Fibroblast of gingiva (primary cell): ENCODE data around the gene TPRG1L.

ENCODE experiments used
- DNase-seq: peaks from one replicate; pipeline ENCODE4 v3.0.0-alpha.2; 2011; ENCODE audit warnings: low read depth

Gene TPRG1L

DNA sequence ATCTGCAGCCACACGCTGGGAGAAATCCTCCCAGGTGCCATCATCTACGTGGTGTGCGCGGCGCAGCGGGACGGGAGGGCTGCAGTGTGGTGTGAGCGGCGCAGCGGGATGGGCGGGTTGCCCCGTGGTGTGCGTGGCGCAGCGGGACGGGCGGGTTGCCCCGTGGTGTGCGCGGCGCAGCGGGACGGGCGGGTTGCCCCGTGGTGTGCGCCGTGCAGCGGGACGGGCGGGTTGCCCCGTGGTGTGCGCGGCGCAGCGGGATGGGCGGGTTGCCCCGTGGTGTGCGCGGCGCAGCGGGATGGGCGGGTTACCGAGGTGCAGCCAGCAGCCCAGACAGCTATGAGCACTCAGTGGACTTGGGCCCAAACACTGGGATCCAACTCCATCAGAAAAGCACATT, 20.4 kb downstream of the TPRG1L start:
- DNase-seq, result no peak

DNA sequence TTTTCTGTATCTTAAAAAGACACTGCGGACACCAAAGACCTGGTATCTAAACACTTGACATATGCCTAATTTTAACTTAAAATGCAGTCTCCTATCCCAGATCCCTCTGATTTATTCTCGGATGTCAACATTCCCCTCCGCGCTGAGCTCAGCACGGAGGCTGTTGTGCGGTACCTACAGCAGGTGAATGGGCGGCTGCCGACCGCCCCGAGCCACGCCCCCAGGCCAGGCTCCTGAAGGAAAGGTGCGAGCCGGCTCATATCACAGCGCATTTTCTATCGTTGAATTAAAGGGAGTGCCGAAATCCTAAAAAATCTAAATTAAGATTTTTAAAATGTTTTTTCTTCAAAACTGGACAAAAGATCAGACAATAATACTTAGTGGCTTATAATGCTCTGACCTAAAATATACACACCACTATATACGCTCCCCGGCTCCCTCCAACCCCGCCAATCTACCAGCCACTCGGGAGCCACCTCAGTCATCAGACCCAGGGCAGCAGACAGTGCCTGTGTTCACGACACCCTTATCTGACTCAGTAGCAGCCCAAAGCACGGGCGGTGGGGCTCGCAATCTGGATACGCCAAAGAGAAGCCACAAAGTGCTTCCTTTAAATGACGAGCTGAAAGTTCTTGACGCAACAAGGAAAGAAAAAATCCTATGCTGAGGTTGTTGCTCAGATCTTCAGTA, 21.0 kb downstream of the TPRG1L start:
- DNase-seq, result no peak

DNA sequence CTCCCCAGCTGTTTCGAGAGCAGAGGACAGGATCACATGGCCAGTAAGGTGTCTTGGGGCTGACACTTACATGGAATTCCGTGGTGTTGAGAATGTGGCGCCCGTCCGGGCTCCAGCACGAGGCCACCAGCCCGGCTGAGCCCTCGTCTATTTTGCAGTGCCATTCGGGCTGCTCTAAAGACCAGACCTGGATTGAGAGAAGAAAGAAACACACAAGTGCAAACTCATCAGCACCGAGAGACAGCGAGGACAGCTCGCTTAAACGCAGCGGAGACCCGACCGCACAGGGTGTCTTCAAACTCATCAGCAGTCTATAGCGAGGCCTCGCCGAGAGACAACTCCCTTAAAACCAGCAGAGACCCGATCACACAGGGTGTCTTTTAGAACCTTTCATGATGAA, 21.8 kb downstream of the TPRG1L start:
- no peak for DNase-seq

DNA sequence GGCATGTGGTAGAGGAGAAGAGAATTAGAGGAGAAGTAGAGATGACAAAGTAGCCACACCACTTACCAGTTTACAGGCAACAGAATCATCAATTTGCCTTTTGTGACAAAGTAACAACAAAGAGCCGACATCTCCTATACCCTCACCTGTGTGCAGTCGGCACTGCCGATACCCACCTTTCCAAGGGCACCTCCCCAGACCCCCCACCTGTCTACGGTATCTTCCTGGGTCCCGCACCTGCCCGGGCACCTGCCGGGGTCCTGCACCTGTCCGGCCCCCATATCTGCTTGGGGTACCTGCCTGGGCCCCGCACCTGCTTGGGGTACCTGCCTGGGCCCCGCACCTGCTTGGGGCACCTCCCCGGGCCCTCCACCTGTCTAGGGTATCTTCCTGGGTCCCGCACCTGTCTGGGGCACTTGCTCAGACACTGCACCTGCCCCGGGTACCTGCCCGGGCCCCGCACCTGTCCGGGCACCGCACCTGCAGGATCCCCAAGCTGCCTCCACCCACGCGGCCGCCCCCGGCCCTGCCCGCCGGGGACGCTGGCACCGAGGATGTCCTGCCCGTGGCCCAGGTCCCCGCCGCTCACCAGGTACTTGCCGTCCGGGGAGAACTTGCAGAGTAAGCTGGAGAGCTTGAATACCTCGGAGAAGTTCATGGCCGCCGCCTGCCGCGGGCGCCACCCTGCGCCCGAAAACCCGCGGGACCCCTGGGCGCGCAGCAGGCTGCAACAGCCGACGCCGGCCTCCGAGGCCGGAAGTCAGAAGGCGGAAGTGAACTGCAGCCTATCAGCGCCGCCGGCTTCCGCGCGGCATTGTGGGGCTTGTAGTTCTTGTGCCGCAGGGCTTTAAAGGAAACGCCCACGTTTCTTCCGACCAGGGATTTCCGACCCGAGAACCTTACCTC, 24.8 kb downstream of the TPRG1L start, which contains the start of gene WRAP73:
TSS of gene WRAP73 (minus strand) at position 762 of the 906 bp plus-strand sequence. CDS start at position 658, 104 bp downstream.
- peak; percentile 85 for DNase-seq

DNA sequence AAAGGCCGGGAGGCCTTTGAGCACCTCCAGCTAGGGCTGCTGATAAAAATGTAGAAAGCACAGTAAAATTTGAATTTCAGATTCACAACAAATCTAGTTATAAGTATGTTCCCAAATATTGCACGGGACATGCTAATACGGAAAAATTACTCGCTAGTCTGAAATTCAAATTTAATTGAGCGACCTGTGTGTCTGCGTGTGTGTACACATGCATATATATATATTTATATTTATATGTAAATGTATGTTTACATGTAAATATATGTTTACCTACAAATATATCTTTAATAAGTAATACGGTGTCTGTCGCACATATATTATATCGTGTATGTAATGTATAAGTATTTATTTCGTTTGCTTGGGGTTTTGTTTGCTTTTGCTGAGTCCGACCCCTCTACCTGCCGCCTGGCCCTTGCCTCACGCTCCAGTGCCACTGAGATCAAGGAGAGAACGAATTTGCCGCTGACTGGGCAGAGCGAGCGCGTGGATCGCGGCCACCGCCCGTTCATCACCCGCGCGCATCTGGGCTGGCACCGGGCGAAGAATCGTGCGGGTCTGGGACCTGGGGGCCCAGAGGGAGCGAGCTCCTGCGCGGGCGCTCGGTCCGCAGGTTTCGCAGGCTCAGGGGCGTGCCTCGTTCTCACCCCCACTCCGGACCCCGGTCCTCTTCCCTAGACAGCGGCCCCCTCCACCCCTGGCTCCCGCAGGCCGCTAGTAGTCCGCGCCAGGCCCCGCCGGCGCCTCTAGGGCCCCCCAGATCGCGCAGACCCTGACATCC, 25.6 kb downstream of the TPRG1L start:
- DNase-seq, result no peak

DNA sequence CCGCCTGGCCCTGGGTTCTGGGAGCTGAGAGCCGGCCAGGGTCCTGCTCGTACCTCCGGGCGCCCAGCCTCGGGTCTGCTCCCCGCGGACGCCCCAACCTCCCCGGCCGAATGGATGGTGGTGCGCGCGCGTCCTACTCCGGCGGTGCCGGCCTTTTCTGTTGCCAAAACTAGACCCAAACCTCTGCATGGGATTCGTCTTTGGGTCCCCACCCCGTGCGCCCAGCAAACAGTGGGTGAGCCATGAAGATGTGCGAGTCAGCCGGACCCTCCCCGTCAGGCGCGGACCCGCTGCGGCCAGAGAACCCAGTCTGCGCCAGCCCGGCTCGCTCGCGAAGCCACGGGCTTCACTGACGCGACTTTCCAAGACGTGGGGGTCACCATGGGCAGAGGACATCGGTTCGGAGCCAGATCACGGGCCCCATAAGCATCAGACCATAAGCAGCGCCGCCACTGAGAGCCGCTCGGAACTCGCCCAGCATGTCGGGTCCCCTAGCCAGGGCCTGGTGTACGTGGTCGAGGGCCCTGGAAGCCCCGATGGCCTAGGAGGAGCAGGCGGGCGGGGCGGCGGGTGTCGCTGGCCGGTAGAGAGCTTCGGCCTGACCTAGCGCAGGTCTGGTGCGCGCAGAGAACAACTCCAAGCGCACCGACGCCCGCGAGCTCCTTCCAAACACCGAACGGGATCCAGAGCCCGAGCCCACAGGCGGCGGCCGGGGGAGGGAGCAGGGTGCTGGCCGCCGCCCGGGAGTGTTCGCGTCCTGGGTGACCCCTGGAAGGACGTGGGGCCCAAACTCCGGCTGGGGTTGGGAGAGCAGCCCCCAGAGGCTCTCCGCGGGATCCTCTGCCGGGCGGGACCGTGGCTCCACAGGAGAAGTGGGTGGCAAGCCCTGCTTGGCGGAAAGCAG, 26.5 kb downstream of the TPRG1L start:
- DNase-seq, result no peak

DNA sequence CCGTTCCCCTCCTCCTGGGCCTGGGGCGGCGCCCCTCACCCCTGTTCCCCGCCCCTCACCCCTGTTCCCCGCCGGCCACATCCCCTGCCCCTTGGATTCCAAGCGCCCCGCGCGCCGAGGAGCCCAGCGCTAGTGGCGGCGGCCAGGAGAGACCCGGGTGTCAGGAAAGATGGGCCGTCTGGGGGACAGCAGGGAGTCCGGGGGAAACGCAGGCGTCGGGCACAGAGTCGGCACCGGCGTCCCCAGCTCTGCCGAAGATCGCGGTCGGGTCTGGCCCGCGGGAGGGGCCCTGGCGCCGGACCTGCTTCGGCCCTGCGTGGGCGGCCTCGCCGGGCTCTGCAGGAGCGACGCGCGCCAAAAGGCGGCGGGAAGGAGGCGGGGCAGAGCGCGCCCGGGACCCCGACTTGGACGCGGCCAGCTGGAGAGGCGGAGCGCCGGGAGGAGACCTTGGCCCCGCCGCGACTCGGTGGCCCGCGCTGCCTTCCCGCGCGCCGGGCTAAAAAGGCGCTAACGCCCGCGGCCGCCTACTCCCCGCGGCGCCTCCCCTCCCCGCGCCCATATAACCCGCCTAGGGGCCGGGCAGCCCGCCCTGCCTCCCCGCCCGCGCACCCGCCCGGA, 27.2 kb downstream of the TPRG1L start, which contains the start of gene TP73:
TSS of gene TP73 (plus strand) at position 587 of the 618 bp plus-strand sequence. CDS start 29,850 bp downstream, outside the sequence.
- no peak for DNase-seq

DNA sequence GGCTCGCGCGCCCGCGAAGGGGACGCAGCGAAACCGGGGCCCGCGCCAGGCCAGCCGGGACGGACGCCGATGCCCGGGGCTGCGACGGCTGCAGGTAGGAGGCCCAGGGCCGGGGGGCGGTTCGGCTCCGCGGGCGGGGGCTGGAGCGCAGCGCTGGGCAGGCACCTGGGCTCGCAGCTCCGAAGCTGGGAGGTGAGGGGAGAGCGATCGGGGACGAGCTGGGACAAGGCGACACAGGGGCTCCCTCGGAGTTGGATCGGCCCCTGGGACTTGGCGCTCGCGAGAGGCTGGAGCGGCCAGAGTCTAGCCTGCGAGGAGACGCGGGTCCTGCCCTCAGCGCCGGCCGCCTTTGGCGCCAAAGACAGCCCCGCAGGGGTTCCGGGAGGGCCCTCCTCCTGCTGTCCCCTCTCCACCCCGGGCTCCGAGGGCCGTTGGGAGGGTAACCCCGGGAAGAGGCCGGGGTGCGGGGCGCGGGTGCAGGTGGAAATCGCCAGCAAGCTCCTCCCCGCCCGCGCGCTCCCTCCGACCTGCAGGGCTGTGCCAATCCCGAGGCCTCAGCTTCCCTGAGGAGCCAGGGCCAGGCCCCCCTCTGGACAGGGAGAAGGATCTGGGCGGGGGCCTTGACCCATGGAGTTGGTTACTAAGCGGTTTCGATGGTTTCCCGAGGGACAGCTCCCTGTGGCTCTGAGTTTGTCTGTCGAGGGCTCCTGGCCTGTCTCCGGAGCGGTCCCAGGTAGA, 27.9 kb downstream of the TPRG1L start:
- DNase-seq, result no peak

DNA sequence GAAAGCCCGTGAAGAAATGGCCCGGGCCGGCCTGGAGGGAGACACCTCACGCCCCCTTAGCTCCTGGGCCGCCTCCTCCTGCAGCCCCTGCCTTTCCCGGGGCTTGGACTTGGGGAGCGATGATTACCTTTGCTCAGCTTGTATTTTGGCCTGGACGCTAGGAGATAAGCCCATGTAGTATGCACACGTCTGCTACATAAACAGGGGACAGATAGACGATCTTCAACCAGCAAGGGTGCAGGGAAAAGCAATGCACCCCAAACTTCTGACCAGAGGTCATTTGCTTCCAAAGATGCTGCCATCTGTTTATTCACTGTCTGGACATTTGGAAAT, 28.4 kb downstream of the TPRG1L start:
- no peak for DNase-seq

DNA sequence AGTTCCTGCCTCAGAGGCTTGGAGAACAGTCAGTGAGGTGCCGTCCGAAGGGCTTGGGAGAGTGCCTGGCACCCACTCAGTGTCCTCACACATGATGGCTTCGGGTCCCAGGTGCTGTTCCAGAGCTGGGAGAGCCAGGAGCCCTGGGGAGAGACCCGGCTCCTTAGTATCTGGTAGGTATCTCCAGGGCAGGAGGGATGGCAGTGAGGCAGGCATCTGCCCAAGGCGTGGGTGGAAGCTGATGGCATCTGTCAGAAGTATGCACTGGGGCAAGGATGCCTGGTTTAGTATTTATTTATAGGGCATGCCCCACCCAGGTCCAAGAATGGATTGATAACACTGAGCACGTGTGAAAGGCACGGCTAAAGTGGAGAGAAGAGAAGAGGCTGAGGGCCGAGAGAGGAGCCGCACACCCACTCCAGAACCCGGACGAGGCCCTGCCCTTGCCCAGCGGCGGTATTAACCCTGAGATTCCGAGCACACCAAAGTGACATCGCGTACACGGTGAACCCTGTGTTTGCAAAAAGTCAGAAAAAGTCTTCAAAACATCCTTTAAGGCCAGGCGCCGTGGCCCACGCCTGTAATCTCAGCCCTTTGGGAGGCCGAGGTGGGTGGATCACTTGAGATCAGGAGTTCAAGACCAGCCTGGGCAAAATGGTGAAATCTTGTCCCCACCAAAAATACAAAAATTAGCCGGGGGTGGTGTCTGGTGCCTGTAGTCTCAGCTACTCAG, 29.9 kb downstream of the TPRG1L start:
- DNase-seq, result no peak

DNA sequence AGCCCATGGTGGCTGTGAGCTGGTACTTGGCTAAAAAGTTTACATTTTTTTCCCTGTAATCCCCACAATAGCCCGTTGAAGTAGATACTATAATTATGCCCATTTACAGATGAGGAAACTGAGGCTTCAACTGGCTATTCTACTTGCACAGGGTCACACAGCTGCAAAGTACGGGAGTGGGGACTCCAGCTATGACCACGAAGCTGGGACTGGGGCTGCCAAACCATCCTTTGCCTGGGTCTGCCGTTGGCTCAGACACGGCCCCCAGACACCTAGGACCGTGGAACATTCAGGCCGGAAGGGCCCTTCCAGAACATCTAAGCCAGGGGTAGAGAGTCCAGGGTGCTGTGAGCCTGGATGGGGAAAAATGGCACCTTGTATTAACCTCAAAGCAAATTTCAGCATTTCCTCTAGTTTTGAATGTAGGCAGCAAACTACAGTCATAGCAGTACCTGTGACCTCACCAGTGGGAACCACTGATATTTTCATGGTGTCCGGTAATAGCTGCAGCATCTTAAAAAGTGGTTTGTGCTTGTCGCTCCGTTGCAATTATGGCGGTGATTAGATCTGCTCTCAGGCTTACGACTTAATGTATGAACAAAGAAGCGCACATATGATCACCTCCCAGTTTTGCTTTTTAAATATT, 31.8 kb downstream of the TPRG1L start:
- no peak for DNase-seq

DNA sequence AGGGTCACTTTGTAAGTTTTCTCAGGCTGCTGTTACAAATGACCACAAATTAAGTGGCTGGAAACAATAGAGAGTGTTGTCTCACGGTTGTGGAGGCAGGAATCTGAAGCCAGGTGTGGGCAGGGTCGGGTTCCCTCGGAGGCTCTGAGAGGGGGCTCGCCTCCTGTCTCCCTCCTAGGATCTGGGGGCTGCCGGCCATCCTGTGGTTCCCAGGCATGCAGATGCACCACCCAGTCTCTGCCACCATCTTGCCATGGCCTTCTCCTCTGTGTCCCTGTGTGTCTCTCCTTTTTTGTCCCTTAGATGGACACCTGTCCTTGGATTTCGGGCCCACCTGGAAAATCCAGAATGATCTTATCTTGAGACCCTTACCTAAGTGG, 32.3 kb downstream of the TPRG1L start:
- no peak for DNase-seq

DNA sequence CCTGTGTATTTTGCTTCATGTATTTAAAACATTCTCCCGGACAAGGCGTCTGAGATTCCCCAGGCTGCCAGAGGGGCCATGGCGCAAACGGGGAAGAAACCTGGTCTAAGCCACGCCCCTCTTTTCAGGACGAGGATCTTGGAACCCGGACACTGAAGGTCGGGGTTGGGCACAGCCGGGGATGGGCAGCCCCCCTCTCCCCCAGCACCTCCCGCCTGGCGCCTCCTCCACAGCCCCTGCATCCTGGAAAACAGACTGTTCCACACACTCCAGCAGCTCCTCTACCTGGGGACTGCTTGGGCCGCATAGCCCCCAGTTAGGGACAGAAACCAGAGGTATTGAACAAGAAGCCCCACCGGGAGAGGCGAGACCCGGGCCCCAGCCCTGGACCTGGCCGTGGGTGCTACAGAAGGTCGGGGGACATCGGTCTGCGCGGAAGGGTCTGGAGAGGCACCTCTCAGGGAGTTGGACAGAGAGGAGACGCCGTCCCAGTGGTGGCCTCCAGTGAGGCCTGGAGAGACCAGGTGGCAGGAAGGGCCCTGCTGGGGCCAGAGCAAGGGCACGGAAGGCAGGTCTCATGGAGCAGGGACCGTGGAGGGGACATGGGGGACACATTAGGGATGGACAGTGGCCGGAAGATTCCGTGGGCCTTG, 32.9 kb downstream of the TPRG1L start:
- DNase-seq, result no peak

DNA sequence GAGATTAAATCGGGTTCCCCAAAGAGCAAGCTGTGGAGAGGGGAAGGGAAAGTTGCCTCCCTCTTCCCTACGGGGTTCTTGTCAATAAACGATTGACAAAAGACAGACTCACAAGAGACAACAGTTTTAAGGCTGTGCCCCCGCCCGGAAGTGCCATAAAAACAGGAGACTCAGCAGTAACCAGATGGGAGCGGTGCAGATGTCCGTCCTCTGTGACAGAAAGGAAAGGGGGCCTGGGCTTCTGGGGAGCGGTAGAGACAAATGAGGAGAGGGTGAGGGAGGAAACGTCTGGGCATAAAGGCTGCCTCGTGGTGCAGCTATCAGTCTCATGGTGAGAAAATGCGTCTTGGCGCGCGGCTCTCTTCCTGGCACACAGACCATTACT, 33.4 kb downstream of the TPRG1L start:
- DNase-seq, result no peak

DNA sequence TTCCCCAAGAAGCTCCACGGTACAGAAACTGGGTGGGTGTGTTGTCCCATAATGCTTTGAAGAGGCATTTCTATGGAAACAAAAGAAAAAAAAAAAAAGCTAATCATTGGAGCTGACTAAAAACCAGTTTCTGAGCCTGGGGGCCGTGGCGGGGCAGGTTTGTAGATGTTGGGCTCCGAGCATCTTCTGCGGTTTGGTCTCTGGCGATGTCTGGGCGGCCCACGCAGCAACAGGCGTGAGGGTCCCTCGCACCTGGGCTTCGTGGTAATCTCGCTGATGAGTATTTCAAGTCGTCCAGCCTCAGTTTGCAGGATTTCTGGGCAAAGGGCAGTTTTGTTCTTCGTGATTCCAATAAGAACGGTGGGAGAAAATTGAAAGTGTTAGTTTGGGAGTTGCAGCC, 34.3 kb downstream of the TPRG1L start:
- DNase-seq, result no peak

DNA sequence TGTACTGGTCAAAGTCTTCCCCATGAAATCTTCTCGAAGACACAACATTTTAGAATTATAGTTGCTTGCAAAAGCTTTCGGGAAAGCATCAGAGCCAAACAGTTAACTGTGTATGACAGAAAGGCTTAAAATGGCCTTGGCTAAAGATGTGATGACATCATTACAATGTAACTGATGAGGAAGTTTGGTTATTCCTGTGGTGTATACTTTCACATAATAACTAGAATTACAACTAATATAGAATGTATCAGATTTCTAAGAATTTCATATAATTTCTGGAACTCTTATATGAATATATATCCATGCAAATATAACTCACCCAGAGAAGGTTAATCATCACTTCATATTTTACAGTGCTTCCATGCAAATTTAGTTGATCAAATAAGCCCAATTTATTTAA, 35.9 kb downstream of the TPRG1L start:
- DNase-seq, result no peak

DNA sequence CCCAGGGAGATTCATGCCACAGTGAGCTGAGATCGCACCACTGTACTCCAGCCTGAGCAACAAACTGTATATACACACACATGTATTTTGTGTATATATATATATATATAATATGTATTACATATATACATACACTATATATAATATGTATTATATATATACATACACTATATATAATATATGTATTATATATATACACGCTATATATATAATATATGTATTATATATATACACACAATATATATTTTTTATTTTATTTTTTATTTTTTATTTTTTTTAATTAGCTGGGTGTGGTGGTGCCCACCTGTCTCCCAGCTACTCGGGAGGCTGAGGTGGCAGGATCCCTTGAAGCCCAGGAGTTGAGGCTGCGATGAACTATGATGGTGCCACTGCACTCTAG, 36.8 kb downstream of the TPRG1L start:
- no peak for DNase-seq

DNA sequence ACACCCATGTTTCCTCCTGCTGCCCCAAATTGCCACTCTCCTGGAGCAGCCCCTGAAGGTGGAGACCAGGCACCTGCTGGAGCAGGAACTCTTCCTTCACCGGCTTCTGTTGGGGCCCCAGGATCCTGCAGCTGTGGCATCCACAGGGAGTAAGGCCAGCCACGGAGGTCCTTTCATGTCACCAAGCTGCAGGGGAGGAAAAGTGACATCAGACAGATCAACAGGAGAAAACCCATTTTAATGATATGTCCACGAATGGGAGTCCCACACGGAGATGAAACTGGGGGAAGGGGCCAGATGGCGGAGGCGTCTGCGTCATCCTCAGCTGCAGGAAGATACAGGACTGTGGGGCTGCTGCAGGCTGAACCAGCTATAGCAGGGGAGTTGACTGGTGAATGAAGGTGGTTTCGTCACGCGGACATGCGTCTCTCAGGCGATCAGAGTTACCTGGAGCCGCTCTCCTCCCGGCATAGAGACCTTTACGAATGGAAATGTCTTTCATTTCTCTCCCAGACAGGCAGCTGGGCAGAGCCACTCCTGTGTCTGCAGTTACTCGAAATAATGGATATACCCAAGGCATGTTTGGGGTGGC, 37.4 kb downstream of the TPRG1L start:
- DNase-seq, result no peak
